ENCODE measurements around the gene HP. TPM values are rescaled to one million over a fixed set of nuclear protein-coding genes. Genes with fewer than 3 reads are reported as not detected.
"Not testable (repeated sequence)": the region's sequence is repeated elsewhere in the genome, so short reads cannot be mapped to it uniquely, and the experiment has no call there.

Gene HP
- total RNA-seq, 2 experiments from 2014 or later, result not detected

DNA sequence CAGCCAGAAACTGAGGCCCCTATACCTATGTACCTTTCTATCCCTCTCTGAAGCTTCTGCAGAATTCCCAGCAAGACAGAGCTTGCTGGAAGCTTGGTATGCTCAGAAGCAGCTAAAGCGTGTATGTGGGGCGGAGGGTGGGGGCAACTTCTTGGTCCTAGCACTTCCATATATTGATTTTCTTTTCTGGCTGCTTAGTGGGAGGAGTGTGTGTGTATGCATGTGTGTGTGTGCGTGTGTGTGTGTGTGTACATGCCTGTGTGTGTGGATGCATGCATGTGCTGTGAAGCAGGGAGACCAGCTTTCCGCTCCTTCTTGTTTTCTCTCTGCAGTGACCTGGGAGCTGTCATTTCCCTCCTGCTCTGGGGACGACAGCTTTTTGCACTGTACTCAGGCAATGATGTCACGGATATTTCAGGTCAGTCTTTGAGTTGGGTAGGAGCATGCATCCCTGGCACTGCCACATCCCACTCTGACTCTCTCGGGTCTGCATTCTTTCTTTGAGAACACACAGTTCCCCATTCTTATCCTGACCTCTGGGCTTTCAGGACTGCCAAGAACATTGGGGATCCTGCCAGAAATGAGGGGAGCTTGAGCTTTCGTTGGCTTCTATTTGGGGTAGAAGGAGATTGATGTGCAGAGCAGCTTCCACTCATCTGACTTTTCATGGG is 19.4 kb downstream of the HP start:
- H3K27ac Mint-ChIP-seq, result no peak overlapping the region
- no peak for ATAC-seq
- intact Hi-C loops (cut with micrococcal nuclease), result no loop called here
- CTCF ChIA-PET, result no interaction called here
- H3K4me3 Mint-ChIP-seq, result no peak overlapping the region
- POLR2A ChIA-PET, result no interaction called here
- no peaks in the 10 kb centered on the region for H3K27me3 Mint-ChIP-seq
- no peaks in the 10 kb centered on the region for H3K4me1 Mint-ChIP-seq (ENCODE audit: low read depth)
- no peak for DNase-seq
- H3K9me3 Mint-ChIP-seq, result no peaks in the 10 kb centered on the region
- H3K36me3 Mint-ChIP-seq (ENCODE audit: low read depth), result no peaks in the 10 kb centered on the region
- TF ChIP-seq, protein P1, sequence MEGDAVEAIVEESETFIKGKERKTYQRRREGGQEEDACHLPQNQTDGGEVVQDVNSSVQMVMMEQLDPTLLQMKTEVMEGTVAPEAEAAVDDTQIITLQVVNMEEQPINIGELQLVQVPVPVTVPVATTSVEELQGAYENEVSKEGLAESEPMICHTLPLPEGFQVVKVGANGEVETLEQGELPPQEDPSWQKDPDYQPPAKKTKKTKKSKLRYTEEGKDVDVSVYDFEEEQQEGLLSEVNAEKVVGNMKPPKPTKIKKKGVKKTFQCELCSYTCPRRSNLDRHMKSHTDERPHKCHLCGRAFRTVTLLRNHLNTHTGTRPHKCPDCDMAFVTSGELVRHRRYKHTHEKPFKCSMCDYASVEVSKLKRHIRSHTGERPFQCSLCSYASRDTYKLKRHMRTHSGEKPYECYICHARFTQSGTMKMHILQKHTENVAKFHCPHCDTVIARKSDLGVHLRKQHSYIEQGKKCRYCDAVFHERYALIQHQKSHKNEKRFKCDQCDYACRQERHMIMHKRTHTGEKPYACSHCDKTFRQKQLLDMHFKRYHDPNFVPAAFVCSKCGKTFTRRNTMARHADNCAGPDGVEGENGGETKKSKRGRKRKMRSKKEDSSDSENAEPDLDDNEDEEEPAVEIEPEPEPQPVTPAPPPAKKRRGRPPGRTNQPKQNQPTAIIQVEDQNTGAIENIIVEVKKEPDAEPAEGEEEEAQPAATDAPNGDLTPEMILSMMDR (IDR thresholded peaks at IDR 0.05), result no peak

- H3K27me3 Mint-ChIP-seq; H3K27ac Mint-ChIP-seq; H3K4me3 Mint-ChIP-seq; intact Hi-C loops (cut with micrococcal nuclease); H3K4me1 Mint-ChIP-seq (ENCODE audit: low read depth); POLR2A ChIA-PET; DNase-seq; CTCF ChIA-PET; H3K9me3 Mint-ChIP-seq; ATAC-seq; H3K36me3 Mint-ChIP-seq (ENCODE audit: low read depth): not testable (repeated sequence)
These were observed 20.8 kb downstream of the HP start for GRCh38 chr16:72075067-72075466.

GRCh38 chr16:72076991-72077706 is 22.8 kb downstream of the HP start:
- H3K36me3 Mint-ChIP-seq (ENCODE audit: low read depth); CTCF ChIA-PET; H3K4me1 Mint-ChIP-seq (ENCODE audit: low read depth); DNase-seq; H3K27ac Mint-ChIP-seq; intact Hi-C loops (cut with micrococcal nuclease); H3K9me3 Mint-ChIP-seq; POLR2A ChIA-PET; ATAC-seq; H3K4me3 Mint-ChIP-seq; H3K27me3 Mint-ChIP-seq: not testable (repeated sequence)

DNA sequence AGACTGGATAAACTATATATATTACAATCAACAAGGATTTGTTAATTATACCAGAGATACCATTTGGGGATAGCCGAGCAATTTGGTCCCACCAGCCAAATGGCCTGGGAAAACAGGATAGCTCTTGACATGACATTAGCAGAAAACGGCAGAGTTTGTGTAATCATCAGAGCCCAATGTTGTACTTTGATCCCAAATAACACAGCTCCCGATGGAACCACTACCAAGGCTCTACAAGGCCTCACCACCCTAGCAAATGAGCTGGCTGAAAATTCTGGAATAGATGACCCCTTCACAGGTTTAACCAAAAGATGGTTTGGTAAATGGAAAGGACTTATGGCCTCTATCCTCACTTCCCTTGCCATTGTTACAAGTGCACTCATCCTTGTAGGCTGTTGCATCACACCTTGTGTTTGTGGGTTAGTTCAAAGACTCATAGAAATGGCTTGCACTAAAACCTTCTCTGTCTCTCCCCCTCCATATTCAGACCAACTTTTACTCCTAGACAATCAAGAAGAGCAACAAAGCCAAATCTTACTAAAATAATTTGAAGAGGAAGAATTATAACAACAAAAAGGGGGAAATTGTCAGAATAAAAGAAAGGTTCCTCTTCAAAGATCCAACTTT is 29.6 kb downstream of the HP start:
- Mint-ChIP-seq H3K4me1 (ENCODE audit: low read depth) (no peaks in the 10 kb centered on the region), H3K4me3 (no peak overlapping the region), H3K36me3 (ENCODE audit: low read depth) (peaks cover 33% of the 10 kb centered on the region), H3K27ac (no peak overlapping the region), H3K27me3 (no peaks in the 10 kb centered on the region), H3K9me3 (peaks cover 9% of the 10 kb centered on the region)
- ATAC-seq (no peak), DNase-seq (no peak)
- POLR2A ChIA-PET, result interaction anchor here (0.6 to 2.9 kb wide), 3 partner anchors 9 to 13 kb away, joined by 3 to 11 read pairs (median 3); partner anchors contain the start of genes DHX38 and TXNL4B
- CTCF ChIA-PET, result interaction anchor here (1.4 to 1.7 kb wide), 2 partner anchors 11 to 17 kb away, joined by 3 to 5 read pairs; no protein-coding TSS in a partner anchor
- intact Hi-C loops (cut with micrococcal nuclease), result no loop called here
- TF ChIP-seq, protein P1 (IDR thresholded peaks at IDR 0.05), result no peak

- Mint-ChIP-seq H3K36me3 (ENCODE audit: low read depth) (peaks cover 38% of the 10 kb centered on the region), H3K27ac (no peak overlapping the region), H3K4me1 (ENCODE audit: low read depth) (no peaks in the 10 kb centered on the region), H3K27me3 (no peaks in the 10 kb centered on the region), H3K9me3 (peaks cover 9% of the 10 kb centered on the region), H3K4me3 (no peak overlapping the region)
- ChIA-PET POLR2A (no interaction called here), CTCF (interaction anchor here (1.4 kb wide), 1 partner anchor 10 kb away, joined by 3 read pairs; no protein-coding TSS in a partner anchor)
- ATAC-seq, result no peak
- no peak for DNase-seq
- intact Hi-C loops (cut with micrococcal nuclease), result no loop called here
- TF ChIP-seq, protein P1 (IDR thresholded peaks at IDR 0.05), result no peak
These were observed 30.1 kb downstream of the HP start for GRCh38 chr16:72084445-72084844.
